AG20443 (cell line): ENCODE results near the gene KRTAP10-12.

ENCODE experiments used
- DNase-seq: peaks from one replicate; pipeline ENCODE4 v3.0.0; 2012; ENCODE audit warnings: low spot score, mixed read lengths

The KRTAP10-12 gene

GRCh38 chr21:44734026-44734745, 37.2 kb downstream of the KRTAP10-12 start:
- DNase-seq = no peak

- DNase-seq = no peak
Measured at GRCh38 chr21:44734841-44735240, 37.9 kb downstream of the KRTAP10-12 start.

- no peak for DNase-seq
Measured at GRCh38 chr21:44735821-44736220, 38.8 kb downstream of the KRTAP10-12 start.

GRCh38 chr21:44736291-44737004, 39.5 kb downstream of the KRTAP10-12 start:
- DNase-seq = no peak

GRCh38 chr21:44737706-44738354, 40.9 kb downstream of the KRTAP10-12 start:
- no peak for DNase-seq

GRCh38 chr21:44738621-44739020, 41.6 kb downstream of the KRTAP10-12 start:
- no peak for DNase-seq

- DNase-seq = no peak
Measured at GRCh38 chr21:44739316-44739715, 42.3 kb downstream of the KRTAP10-12 start.

GRCh38 chr21:44740742-44741141, 43.8 kb downstream of the KRTAP10-12 start:
- DNase-seq = no peak

- no peak for DNase-seq
Measured at GRCh38 chr21:44741921-44742320, 44.9 kb downstream of the KRTAP10-12 start.

GRCh38 chr21:44742418-44743153, 45.6 kb downstream of the KRTAP10-12 start:
- no peak for DNase-seq
